AG20443 (cell line): ENCODE results near the gene ZNF687.

Experiments used
- DNase-seq: peaks from one replicate; pipeline ENCODE4 v3.0.0; 2012; ENCODE audit warnings: low spot score, mixed read lengths

Gene ZNF687

DNA sequence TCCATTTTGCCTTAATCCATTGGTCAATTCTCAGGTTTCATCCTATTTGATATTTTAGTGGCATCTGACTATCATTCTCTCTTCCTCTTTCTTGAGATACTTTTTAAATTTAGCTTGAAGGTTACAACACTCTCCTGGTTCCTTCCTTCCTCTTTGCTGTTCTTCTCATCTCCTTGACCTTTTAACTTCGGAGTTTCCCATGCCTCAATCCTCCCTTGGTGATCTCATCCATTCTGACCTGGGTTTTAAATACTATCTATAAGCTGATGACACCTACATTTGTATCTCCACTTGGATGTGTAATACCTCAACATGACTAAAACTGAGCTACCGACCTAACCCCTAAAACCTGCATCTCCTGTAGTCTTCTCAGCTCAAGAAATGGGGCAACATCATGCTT, 4.8 kb upstream of the ZNF687 start:
- DNase-seq = no peak

DNA sequence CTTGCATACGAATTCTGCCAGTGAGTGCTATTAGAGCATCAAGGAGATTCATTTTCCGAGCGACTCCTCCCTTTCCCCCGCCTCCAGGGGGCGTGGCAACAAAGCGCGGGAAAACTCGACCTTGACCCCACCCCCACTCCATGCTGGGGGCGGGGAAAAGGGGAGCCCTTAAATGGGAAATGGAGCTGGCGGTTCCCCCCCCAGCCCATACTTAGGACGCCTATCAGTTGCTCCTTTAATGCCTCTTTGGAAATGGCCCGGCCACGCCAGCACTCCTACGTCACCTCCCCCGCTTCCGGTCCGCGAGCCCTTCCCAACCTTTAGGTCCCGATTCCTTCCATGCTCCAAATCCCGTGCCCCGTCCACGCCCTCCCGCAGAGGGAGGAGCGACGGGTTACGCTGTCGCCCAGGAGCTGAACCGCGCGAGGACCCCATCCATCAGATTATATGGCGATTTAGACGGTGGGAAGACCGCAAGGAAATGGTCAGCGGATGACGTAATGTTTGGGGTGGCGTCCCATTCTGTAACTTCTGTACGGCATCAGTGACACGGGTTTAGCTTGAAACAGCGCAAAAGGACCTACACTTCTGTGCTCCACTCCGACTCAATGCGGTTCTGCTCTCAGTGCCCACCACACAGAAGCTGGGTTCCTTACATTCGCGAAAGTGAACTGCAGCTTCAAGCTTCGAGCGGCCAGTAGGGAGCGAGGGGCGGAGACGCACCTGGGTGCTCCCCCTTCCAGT, 702 bp upstream of the ZNF687 start:
- peak; percentile 96 for DNase-seq

- no peak for DNase-seq
Measured at GRCh38 chr1:151282883-151283725, 1.0 kb downstream of the ZNF687 start.

DNA sequence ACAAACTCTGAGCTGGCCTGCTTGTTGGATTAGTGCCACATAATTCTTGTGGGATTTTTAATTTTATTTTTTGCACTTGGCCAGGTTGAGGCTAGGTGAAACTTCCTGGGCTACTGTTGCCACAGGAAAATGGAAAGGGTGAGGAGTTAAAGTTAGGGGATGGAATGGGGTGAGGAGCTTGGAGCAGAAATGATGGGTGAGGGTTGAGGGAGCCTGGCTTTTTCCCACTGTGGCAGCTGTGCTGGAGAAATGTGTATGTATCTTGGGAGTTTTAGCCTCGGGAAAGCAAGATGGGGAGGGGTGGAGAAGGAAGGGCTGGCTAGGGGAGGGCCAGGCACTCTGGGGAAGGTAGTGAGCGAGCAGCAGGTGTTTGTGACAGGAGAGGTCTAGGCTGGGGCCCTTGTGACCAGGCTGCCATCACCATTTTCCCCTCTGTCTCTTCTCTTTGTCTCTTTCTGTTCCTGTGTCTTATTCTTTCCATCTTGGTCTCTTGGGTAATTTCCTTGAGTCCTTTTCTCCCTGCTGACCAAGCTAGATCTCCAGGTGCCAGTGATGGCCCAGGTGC, 2.0 kb downstream of the ZNF687 start:
- no peak for DNase-seq

GRCh38 chr1:151286619-151287340, 4.7 kb downstream of the ZNF687 start:
- DNase-seq = no peak

DNA sequence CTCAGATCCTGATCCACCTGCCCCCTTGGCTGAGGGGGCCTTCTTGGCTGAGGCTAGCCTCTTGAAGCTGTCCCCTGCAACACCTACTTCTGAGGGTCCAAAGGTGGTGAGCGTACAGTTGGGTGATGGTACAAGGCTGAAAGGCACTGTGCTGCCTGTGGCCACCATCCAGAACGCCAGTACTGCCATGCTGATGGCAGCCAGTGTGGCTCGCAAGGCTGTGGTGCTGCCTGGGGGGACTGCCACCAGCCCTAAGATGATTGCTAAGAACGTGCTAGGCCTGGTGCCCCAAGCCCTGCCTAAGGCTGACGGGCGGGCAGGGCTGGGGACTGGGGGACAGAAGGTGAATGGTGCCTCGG, 5.2 kb downstream of the ZNF687 start:
- no peak for DNase-seq

GRCh38 chr1:151287767-151288500, 5.8 kb downstream of the ZNF687 start:
- DNase-seq = no peak

DNA sequence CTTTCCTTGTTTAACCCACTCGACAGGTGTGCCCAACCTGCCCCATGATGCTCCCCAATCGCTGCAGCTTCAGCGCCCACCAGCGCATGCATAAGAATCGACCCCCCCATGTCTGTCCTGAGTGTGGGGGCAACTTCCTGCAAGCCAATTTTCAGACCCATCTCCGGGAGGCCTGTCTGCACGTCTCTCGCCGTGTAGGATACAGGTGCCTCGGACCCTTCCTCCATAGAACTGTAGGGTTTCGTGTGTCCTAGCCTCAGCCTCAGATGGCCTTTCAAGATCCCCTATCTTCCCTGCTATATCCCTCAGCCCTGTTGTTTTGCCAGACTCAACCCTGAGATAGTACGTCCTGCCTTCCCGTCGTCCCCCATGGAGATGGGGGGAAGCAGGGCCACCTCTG, 6.4 kb downstream of the ZNF687 start:
- DNase-seq = no peak

GRCh38 chr1:151289080-151289935, 7.2 kb downstream of the ZNF687 start:
- no peak for DNase-seq

DNA sequence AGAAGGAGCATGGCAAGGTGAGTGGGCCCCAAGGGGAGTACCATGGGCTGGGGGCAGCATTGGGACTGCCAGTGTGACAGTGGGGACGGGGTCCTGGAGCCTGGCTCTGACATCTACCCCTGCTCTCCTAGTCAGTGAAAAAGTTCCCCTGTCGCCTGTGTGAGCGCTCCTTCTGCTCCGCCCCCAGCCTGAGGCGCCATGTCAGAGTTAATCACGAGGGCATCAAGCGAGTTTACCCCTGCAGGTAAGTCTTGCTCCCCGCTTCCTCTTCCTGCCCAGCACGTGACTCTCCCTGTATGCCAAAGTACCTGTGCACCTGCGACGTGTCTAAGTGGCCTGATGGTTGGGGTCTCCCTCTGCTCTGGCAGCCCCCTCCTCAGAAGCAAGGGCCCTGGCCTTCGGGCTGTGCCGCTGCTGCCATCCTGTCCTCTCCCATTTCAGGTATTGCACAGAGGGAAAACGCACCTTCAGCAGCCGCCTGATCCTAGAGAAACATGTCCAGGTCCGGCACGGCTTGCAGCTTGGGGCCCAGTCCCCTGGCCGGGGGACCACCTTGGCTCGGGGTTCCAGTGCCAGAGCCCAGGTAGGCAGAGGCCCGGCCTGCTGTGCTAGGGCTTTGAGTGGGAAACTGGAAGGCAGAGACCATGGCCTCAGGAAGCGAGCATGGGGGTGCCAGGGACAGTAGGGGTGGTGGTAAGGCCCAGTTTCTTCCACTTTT, 8.1 kb downstream of the ZNF687 start:
- no peak for DNase-seq

GRCh38 chr1:151290709-151291303, 8.7 kb downstream of the ZNF687 start:
- no peak for DNase-seq

DNA sequence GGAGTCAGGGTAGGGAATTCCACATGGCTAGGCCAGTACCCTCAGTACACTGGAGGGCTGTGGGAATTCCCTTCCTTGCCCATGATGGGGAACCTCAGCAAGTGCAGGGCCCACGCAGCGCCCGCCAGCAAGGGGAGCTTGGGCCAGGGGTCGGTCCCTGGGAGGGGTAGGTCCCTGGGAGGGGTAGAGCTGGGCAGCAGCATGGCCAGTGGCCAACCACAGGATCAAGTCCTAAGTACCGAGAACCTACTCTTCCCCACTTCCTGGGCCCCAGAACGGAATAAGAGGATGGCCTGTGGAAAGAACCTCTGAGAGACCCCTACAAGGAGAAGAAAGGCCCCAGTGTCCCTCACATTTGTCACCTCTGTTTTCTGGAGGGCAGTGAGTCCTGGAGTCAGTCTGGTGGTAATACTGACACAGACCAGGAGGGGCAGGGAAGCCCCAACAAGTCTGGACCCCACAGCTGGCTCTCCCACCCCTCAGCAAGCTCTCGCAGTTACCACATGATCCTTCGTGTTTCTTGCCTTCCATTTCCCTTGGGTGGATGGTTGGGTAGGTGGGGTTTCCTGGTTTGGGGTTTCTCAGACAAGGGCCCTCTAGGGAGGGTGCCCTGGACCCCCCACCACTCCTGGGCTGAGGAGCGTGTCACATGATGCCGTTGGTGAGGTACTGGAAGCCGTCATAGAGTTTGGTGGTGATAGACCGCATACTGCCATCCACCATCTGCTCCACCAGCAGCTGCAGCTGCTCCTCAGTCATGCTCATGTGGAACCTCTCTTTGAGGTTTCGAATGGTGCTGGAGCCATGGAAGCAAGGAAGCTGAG, 10.3 kb downstream of the ZNF687 start:
- DNase-seq = no peak

GRCh38 chr1:151293093-151293492, 11.0 kb downstream of the ZNF687 start:
- no peak for DNase-seq

- DNase-seq = no peak
Measured at GRCh38 chr1:151294742-151295462, 12.8 kb downstream of the ZNF687 start.

- no peak for DNase-seq
Measured at GRCh38 chr1:151309811-151310323, 27.8 kb downstream of the ZNF687 start.

DNA sequence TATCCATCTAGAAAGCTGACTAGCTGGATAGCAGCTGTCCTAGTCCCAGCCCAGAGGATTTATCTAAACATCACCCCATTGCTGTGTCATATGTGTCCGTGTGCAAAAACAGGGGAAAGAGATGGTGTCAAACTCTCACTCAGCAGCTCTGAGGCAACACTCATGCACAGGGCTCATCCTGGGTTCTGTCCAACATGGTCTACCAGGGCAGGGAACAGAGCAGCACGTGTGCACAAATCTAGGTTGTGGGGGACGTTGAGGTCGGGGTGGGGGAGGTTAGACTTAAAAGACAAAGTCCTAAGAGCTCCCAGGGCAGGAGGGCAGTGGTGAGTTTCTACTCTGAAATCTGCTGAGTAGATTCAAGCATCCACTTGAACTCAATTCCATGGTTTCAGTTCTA, 28.9 kb downstream of the ZNF687 start:
- no peak for DNase-seq

DNA sequence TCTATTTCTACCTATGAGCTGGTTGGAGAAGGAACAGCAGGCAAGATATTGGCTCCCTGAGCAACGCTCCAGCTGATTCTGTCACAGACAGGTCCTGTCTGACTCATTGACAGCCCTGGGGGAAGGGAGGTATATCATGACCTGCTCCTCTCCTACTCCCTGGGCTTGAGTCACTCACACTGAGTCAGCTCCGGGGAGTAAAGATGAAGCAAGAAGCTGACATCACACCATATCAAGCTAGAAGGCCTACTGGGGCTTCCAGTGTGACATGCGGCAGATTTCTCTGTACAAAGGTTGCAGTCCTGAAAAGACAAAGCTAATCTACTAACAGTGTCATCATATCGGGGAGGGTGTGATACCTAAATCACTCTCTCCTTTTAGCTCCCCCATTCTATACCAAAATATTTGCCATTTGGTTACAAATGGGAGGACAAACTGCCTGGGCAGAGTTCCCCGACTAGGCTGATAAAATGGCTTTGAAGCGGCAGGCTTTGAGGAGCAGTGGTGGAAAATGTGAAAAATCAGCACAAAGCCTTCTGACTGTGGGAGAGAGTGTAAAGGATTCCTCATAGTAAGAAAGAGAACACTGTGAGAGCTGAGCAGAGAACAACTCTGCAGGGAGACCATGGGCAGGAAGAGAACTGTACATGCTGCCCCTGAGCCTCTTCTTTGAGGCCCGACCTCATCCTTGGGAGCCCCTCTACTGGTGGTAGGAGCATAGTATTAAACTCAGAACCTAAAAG, 29.7 kb downstream of the ZNF687 start:
- peak; percentile 95 for DNase-seq
